Activated CD4-positive, alpha-beta memory T cell treated with anti-CD3 and anti-CD28 coated beads, Interleukin-2, amount 10 ng/mL, durations not matched to agents 7 days and 5 days (primary cell): ENCODE results near the gene FBXL7. TPM values are rescaled to one million over a fixed set of nuclear protein-coding genes. Genes with fewer than 3 reads are reported as not detected.

Experiments used
- CTCF ChIA-PET: fragments of 350-600 bp; sonication (Branson Sonifier 250); formaldehyde crosslinking; loops from one replicate; lab custom pipeline; 2021; ENCODE audit warnings: antibody characterized with exemption, inconsistent platforms; lab: Charles Lee
- POLR2A ChIA-PET: fragments of 350-600 bp; sonication (Branson Sonifier 250); formaldehyde crosslinking; loops from one replicate; lab custom pipeline; 2021; ENCODE audit warnings: antibody characterized with exemption; lab: Charles Lee
- DNase-seq: peaks from one replicate; pipeline ENCODE4 v3.0.0-alpha.2; 2020
- H3K27ac Mint-ChIP-seq: one replicate; pipeline ENCODE4 v1.8.0; 2021; ENCODE audit warnings: mild to moderate bottlenecking, mixed read lengths
- H3K27me3 Mint-ChIP-seq: one replicate; pipeline ENCODE4 v1.8.0; 2021; ENCODE audit warnings: mixed read lengths
- H3K36me3 Mint-ChIP-seq: one replicate; pipeline ENCODE4 v1.8.0; 2021; ENCODE audit warnings: low read depth, mixed read lengths
- H3K4me1 Mint-ChIP-seq: one replicate; pipeline ENCODE4 v1.8.0; 2021; ENCODE audit warnings: mixed read lengths
- H3K4me3 Mint-ChIP-seq: one replicate; pipeline ENCODE4 v1.8.0; 2021; ENCODE audit warnings: mild to moderate bottlenecking, mixed read lengths
- H3K9me3 Mint-ChIP-seq: one replicate; pipeline ENCODE4 v1.8.0; 2021; ENCODE audit warnings: mixed read lengths
- total RNA-seq, 2 experiments: library from RNA; stranded (reverse); gene quantifications; one replicate each; pipeline ENCODE4 v1.2.3, GENCODE V29; 2021

FBXL7 gene
- total RNA-seq, 2 experiments from 2014 or later = not detected

GRCh38 chr5:15799612-15800011 is 299.6 kb downstream of the FBXL7 start:
- CTCF ChIA-PET = no interaction called here
- H3K27ac Mint-ChIP-seq = no peak overlapping the region
- H3K27me3 Mint-ChIP-seq = no peaks in the 10 kb centered on the region
- peaks cover 7% of the 10 kb centered on the region for H3K9me3 Mint-ChIP-seq
- no peaks in the 10 kb centered on the region for H3K4me1 Mint-ChIP-seq
- no peaks in the 10 kb centered on the region for H3K36me3 Mint-ChIP-seq
- no peak overlapping the region for H3K4me3 Mint-ChIP-seq
- POLR2A ChIA-PET = no interaction called here
- no peak for DNase-seq

GRCh38 chr5:15803280-15803679 is 303.3 kb downstream of the FBXL7 start:
- peaks cover 8% of the 10 kb centered on the region for H3K9me3 Mint-ChIP-seq

GRCh38 chr5:15806613-15807012 is 306.6 kb downstream of the FBXL7 start:
- POLR2A ChIA-PET = no interaction called here
- H3K27ac Mint-ChIP-seq = no peak overlapping the region
- no peak overlapping the region for H3K4me3 Mint-ChIP-seq
- no peaks in the 10 kb centered on the region for H3K4me1 Mint-ChIP-seq
- DNase-seq = no peak
- no peaks in the 10 kb centered on the region for H3K27me3 Mint-ChIP-seq
- peaks cover 7% of the 10 kb centered on the region for H3K9me3 Mint-ChIP-seq
- H3K36me3 Mint-ChIP-seq = no peaks in the 10 kb centered on the region
- CTCF ChIA-PET = no interaction called here

More at GRCh38 chr5:15803280-15803679, 303.3 kb downstream of the FBXL7 start:
- Mint-ChIP-seq H3K27ac (no peak overlapping the region), H3K4me1 (no peaks in the 10 kb centered on the region), H3K27me3 (no peaks in the 10 kb centered on the region), H3K4me3 (no peak overlapping the region), H3K36me3 (no peaks in the 10 kb centered on the region)
- DNase-seq = no peak
- POLR2A ChIA-PET = no interaction called here
- CTCF ChIA-PET = no interaction called here

- Mint-ChIP-seq H3K27ac (no peak overlapping the region), H3K36me3 (no peaks in the 10 kb centered on the region), H3K4me1 (no peaks in the 10 kb centered on the region), H3K9me3 (peaks cover 10% of the 10 kb centered on the region), H3K4me3 (no peak overlapping the region), H3K27me3 (no peaks in the 10 kb centered on the region)
- no peak for DNase-seq
- POLR2A ChIA-PET = no interaction called here
- CTCF ChIA-PET = no interaction called here
Measured at GRCh38 chr5:15807248-15807647, 307.3 kb downstream of the FBXL7 start.

- CTCF ChIA-PET = no interaction called here
- no peak for DNase-seq
- Mint-ChIP-seq H3K36me3 (no peaks in the 10 kb centered on the region), H3K9me3 (peaks cover 9% of the 10 kb centered on the region), H3K27ac (no peak overlapping the region), H3K27me3 (no peaks in the 10 kb centered on the region), H3K4me1 (no peaks in the 10 kb centered on the region), H3K4me3 (no peak overlapping the region)
- POLR2A ChIA-PET = no interaction called here
Measured at GRCh38 chr5:15807871-15808270, 307.9 kb downstream of the FBXL7 start.

DNA sequence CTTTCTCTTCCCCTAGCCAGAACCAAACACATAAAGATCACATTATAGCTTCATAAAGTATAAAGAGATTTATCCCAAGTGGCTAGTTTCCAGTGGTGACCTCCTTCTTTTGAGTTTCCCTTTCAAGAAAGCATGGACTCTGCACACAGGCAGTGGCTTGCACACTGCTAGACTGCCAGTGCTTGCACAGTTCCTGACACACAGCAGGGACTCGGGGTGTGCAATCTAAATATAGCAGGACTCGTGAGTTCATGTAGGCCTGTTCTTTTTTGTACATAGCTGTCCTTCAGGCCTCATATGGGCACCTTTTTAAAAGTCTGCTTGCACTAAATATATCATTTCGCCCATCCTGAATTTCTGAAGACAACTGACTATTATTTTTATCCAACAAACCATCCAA is 308.6 kb downstream of the FBXL7 start:
- Mint-ChIP-seq H3K9me3 (peaks cover 5% of the 10 kb centered on the region), H3K4me3 (no peak overlapping the region), H3K36me3 (no peaks in the 10 kb centered on the region), H3K4me1 (no peaks in the 10 kb centered on the region), H3K27ac (no peak overlapping the region), H3K27me3 (no peaks in the 10 kb centered on the region)
- POLR2A ChIA-PET = no interaction called here
- CTCF ChIA-PET = no interaction called here
- no peak for DNase-seq

DNA sequence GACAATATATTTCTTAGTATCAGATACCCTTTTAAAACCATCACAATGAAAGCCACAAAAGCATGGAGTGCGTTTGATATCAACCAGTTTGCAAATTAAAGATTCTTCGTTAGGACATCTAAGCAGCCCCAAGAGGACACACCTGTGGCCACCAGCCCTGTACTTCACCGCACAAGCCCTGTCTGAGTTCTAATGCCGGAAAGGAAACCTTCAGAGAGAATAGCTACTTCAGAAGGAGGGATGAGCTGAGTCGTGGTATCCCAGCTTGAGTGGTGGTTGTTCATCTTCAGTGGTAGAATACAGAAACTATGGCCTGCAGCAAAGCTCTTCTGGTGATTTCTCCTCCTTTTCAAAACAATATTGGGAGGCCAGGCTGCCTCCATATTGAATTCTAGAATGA is 319.6 kb downstream of the FBXL7 start:
- DNase-seq = no peak
- no peaks in the 10 kb centered on the region for H3K36me3 Mint-ChIP-seq
- no peak overlapping the region for H3K27ac Mint-ChIP-seq
- CTCF ChIA-PET = no interaction called here
- peaks cover 7% of the 10 kb centered on the region for H3K9me3 Mint-ChIP-seq
- no peaks in the 10 kb centered on the region for H3K27me3 Mint-ChIP-seq
- POLR2A ChIA-PET = no interaction called here
- H3K4me3 Mint-ChIP-seq = no peak overlapping the region
- no peaks in the 10 kb centered on the region for H3K4me1 Mint-ChIP-seq

GRCh38 chr5:15821506-15821905 is 321.5 kb downstream of the FBXL7 start:
- no peaks in the 10 kb centered on the region for H3K36me3 Mint-ChIP-seq
- no peak for DNase-seq
- H3K27me3 Mint-ChIP-seq = no peaks in the 10 kb centered on the region
- POLR2A ChIA-PET = no interaction called here
- peaks cover 5% of the 10 kb centered on the region for H3K9me3 Mint-ChIP-seq
- H3K27ac Mint-ChIP-seq = no peak overlapping the region
- no peak overlapping the region for H3K4me3 Mint-ChIP-seq
- CTCF ChIA-PET = no interaction called here
- H3K4me1 Mint-ChIP-seq = no peaks in the 10 kb centered on the region

DNA sequence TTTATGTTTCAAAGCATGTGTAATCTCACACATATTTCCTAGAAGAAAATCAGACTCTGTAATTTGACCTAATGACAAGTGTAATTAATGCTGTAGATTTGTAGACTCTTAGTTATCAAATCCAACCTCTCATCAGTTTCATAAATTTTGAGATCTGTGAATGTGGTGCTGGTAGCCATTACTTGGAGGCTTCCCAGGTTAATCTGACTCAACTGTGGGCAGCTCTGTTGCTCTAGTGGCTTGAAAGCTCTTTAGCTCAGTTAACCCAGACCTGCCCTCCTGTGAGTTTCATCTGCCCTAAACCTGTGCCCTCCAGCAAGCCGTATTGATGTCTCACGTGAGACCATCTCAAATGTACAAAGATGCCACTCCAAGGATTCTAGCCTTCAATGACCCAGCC is 323.4 kb downstream of the FBXL7 start:
- Mint-ChIP-seq H3K36me3 (no peaks in the 10 kb centered on the region), H3K9me3 (peaks cover 5% of the 10 kb centered on the region), H3K4me3 (no peak overlapping the region), H3K27ac (no peak overlapping the region), H3K4me1 (no peaks in the 10 kb centered on the region), H3K27me3 (no peaks in the 10 kb centered on the region)
- no peak for DNase-seq
- POLR2A ChIA-PET = no interaction called here
- CTCF ChIA-PET = no interaction called here

DNA sequence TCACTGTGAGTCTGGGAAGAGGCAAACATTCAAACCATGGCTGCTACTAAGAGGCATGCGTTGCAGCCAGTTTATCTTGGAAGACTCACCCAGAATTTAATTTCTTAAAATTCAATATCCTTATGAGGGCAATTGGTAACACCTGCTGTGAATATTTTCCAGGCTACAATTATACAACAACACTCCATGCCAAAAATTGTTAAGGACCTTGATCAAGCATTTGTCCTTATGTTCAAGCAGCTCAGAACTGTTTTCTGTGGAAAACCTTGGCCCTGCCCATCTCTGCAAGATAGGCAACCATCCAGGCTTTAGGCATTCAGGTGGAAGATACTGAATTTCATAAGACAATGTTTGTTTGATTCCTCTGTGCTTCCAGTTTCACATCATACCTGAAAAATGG is 327.8 kb downstream of the FBXL7 start:
- no peaks in the 10 kb centered on the region for H3K9me3 Mint-ChIP-seq
- ChIA-PET POLR2A (no interaction called here), CTCF (no interaction called here)
- no peaks in the 10 kb centered on the region for H3K36me3 Mint-ChIP-seq
- H3K4me3 Mint-ChIP-seq = no peak overlapping the region
- DNase-seq = no peak
- no peaks in the 10 kb centered on the region for H3K27me3 Mint-ChIP-seq
- no peak overlapping the region for H3K27ac Mint-ChIP-seq
- H3K4me1 Mint-ChIP-seq = no peaks in the 10 kb centered on the region

GRCh38 chr5:15831408-15831807 is 331.4 kb downstream of the FBXL7 start:
- no peaks in the 10 kb centered on the region for H3K9me3 Mint-ChIP-seq
- no peak for DNase-seq
- no peaks in the 10 kb centered on the region for H3K27me3 Mint-ChIP-seq
- no peaks in the 10 kb centered on the region for H3K4me1 Mint-ChIP-seq
- CTCF ChIA-PET = no interaction called here
- POLR2A ChIA-PET = no interaction called here
- H3K27ac Mint-ChIP-seq = no peak overlapping the region
- H3K4me3 Mint-ChIP-seq = no peak overlapping the region
- no peaks in the 10 kb centered on the region for H3K36me3 Mint-ChIP-seq

GRCh38 chr5:15833365-15833764 is 333.4 kb downstream of the FBXL7 start:
- H3K4me1 Mint-ChIP-seq = no peaks in the 10 kb centered on the region
- DNase-seq = no peak
- no peaks in the 10 kb centered on the region for H3K9me3 Mint-ChIP-seq
- no peaks in the 10 kb centered on the region for H3K36me3 Mint-ChIP-seq
- no peak overlapping the region for H3K27ac Mint-ChIP-seq
- CTCF ChIA-PET = no interaction called here
- H3K4me3 Mint-ChIP-seq = no peak overlapping the region
- POLR2A ChIA-PET = no interaction called here
- no peaks in the 10 kb centered on the region for H3K27me3 Mint-ChIP-seq

GRCh38 chr5:15834596-15835245 is 334.7 kb downstream of the FBXL7 start:
- Mint-ChIP-seq H3K4me3 (no peak overlapping the region), H3K27me3 (no peaks in the 10 kb centered on the region), H3K9me3 (no peaks in the 10 kb centered on the region), H3K4me1 (no peaks in the 10 kb centered on the region), H3K27ac (no peak overlapping the region), H3K36me3 (no peaks in the 10 kb centered on the region)
- no peak for DNase-seq
- POLR2A ChIA-PET = no interaction called here
- CTCF ChIA-PET = no interaction called here

DNA sequence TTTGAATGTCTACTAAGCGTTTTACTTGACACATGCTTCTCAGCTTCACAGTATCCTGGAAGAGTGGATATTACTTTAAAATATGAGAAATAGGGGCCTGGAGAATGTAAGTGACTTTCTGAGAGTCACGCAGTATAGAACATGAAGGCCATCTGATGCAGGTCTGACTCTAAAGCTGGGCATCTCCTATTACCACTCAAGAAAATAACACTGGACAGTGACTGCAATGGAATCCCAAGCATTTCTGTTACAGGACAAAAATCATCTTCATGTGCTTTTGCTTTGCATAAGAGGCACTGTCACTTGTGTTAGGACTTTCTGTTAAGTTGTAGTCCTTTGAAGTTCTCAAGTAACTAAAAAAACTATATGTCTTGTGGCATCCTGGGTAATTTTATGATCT is 335.5 kb downstream of the FBXL7 start:
- Mint-ChIP-seq H3K9me3 (no peaks in the 10 kb centered on the region), H3K36me3 (no peaks in the 10 kb centered on the region), H3K4me3 (no peak overlapping the region), H3K27ac (no peak overlapping the region), H3K4me1 (no peaks in the 10 kb centered on the region), H3K27me3 (no peaks in the 10 kb centered on the region)
- CTCF ChIA-PET = no interaction called here
- DNase-seq = no peak
- POLR2A ChIA-PET = no interaction called here
